Thoracic aorta (tissue), 2 donors: ENCODE measurements around the gene CDC42BPA. TPM values are rescaled to one million over a fixed set of nuclear protein-coding genes. Genes with fewer than 3 reads are reported as not detected.

Experiments
- ATAC-seq: fragments of 150-250 bp; one replicate; pipeline ENCODE4 v1.8.0; 2017; ENCODE audit warnings: low read depth; ENCODE audit not compliant: insufficient number of reproducible peaks, low FRiP score
- DNase-seq: peaks from one replicate; pipeline ENCODE4 v3.0.0-alpha.2; 2020; ENCODE audit warnings: low spot score
- H3K27ac ChIP-seq, 2 donors: fragments of 200-600 bp; sonication (generic); 1 replicate in 1 of 2; 2 replicates in 1 of 2; pipeline ENCODE4 v1.5.1; 2016; ENCODE audit warnings: mild to moderate bottlenecking in 2 of 2, moderate library complexity in 2 of 2
- H3K27me3 ChIP-seq: fragments of 200-600 bp; sonication (generic); replicated peaks from 2 replicates; pipeline ENCODE4 v1.6.0; 2016; ENCODE audit warnings: mild to moderate bottlenecking; ENCODE audit not compliant: insufficient read depth
- H3K36me3 ChIP-seq: fragments of 200-600 bp; sonication (generic); one replicate; pipeline ENCODE4 v1.5.1; 2016
- H3K4me1 ChIP-seq, 2 donors: fragments of 200-600 bp; sonication (generic); 1 replicate in 1 of 2; 2 replicates in 1 of 2; pipeline versions ENCODE4 v1.5.1 to v1.6.0; 2016; ENCODE audit warnings: low read depth in 2 of 2, mild to moderate bottlenecking in 1 of 2; ENCODE audit not compliant: control insufficient read depth in 1 of 2
- H3K4me3 ChIP-seq: fragments of 200-600 bp; sonication (generic); 2 replicates; pipeline ENCODE4 v1.5.1; 2016; ENCODE audit warnings: mild to moderate bottlenecking
- H3K9me3 ChIP-seq: fragments of 200-600 bp; sonication (generic); 2 replicates; pipeline ENCODE4 v1.5.1; 2016
- total RNA-seq, 2 donors: library from RNA; depleted of rRNA; stranded (reverse); fragments of >200 nt; gene quantifications; one replicate each; pipeline versions ENCODE4 v1.1.0 to v1.2.3, GENCODE V29; 2016
- TF ChIP-seq, protein P1 (sequence below): fragments of 200-600 bp; sonication (generic); IDR thresholded peaks from one replicate; pipeline ENCODE4 v1.5.1; 2019; ENCODE audit warnings: antibody characterized with exemption

The CDC42BPA gene
- total RNA-seq, 2 donors from 2014 or later: 62.4 to 89.7 TPM

DNA sequence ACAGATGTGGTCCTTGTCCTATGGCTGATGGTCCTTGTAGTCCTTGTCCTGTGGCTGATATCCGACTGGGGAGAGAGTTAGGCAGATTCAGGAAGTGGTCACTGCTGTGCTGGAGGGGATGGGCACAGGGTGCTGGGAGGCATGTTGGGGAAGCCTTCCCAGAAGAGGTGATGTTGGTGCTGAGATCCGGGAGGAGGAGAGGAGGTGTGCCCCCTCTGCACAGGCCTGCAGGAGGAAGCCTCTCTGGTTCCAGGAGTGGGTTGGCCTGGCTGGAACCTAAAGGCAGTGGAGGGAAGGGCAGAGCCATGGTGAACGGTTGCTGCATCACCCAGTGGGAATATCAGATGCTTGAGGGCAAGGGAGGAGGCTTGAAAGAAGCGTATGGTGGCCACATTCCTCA, 363.5 kb downstream of the CDC42BPA start:
- DNase-seq (no peak), ATAC-seq (no peak)
- TF ChIP-seq, protein P1, sequence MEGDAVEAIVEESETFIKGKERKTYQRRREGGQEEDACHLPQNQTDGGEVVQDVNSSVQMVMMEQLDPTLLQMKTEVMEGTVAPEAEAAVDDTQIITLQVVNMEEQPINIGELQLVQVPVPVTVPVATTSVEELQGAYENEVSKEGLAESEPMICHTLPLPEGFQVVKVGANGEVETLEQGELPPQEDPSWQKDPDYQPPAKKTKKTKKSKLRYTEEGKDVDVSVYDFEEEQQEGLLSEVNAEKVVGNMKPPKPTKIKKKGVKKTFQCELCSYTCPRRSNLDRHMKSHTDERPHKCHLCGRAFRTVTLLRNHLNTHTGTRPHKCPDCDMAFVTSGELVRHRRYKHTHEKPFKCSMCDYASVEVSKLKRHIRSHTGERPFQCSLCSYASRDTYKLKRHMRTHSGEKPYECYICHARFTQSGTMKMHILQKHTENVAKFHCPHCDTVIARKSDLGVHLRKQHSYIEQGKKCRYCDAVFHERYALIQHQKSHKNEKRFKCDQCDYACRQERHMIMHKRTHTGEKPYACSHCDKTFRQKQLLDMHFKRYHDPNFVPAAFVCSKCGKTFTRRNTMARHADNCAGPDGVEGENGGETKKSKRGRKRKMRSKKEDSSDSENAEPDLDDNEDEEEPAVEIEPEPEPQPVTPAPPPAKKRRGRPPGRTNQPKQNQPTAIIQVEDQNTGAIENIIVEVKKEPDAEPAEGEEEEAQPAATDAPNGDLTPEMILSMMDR: no peak
- Histone ChIP-seq H3K4me1 (no peaks in the 10 kb centered on the region), H3K27ac (no peak overlapping the region), H3K36me3 (no peaks in the 10 kb centered on the region), H3K4me3 (no peak overlapping the region), H3K9me3 (no peaks in the 10 kb centered on the region), H3K27me3 (no peaks in the 10 kb centered on the region)

DNA sequence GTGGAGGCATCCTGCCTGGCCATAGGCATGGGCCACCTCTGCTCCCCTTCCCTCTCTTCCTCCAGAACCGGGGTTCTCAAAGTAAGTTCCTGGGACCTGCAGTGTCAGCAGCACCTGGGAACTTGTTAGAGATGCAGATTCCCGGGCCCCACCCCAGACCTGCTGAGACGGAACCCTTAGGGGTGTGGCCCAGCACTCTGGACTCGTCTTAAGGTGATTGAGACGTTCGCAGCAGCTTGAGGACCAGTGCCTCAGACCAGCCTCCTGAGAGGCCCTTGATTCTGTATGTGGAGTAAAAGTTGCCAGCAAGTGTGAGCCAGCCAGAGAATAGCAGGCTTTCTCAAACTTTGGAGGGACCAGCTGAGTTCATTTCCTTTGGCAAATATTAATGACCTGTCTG, 364.0 kb downstream of the CDC42BPA start:
- DNase-seq (no peak), ATAC-seq (no peak)
- TF ChIP-seq, protein P1: no peak
- H3K4me1 ChIP-seq: no peaks in the 10 kb centered on the region
- H3K36me3 ChIP-seq: no peaks in the 10 kb centered on the region
- no peaks in the 10 kb centered on the region for H3K27me3 ChIP-seq
- H3K9me3 ChIP-seq: no peaks in the 10 kb centered on the region
- H3K27ac ChIP-seq: no peak overlapping the region
- no peak overlapping the region for H3K4me3 ChIP-seq

DNA sequence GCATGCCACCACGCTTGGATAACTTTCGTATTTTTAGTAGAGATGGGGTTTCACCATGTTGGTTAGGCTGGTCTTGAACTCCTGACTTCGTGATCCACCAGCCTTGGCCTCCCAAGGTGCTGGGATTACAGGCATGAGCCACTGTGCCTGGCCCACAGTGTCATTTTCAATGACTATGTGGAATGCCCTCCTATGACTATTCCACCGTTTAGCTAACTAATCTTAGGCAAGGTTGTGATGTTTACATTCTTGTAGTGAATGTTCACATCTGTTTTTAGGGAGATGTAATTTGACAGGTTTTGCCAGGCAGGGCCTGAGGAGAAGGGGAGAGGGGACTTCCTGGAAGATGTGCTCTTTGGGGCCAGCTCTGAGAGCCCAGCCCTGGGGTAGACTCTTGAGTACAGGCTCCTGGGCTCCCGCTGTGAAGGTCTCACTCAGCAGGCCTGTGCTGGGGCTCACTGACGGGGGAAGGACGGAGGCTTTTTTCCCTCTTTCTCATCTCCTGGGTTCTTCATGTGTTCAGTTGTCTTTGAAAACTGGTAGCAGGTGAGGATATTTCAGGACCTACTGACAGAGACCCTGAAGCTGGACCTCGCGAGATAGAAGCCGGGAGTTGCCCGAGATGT, 365.0 kb downstream of the CDC42BPA start:
- H3K27ac ChIP-seq: no peak overlapping the region
- no peaks in the 10 kb centered on the region for H3K36me3 ChIP-seq
- TF ChIP-seq, protein P1: no peak
- no peak for DNase-seq
- no peak overlapping the region for H3K4me3 ChIP-seq
- no peak for ATAC-seq
- no peaks in the 10 kb centered on the region for H3K27me3 ChIP-seq
- no peaks in the 10 kb centered on the region for H3K4me1 ChIP-seq
- no peaks in the 10 kb centered on the region for H3K9me3 ChIP-seq

DNA sequence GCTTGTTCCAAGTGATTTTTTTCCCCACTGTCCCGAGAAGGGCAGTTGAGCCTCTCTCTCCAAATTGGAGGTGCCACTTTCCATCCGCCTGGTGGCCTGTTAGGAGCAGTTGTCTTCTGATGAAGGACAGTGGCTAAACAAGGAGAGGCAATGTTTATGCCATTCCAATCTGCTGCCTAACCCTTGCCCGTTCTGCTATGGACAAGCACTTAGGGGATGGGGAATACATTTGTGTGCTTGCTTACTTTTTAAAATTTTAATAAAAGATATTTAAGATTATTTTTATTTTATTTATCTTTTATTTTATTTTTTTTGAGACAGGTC, 366.2 kb downstream of the CDC42BPA start:
- no peak for ATAC-seq
- Histone ChIP-seq H3K4me3 (no peak overlapping the region), H3K36me3 (no peaks in the 10 kb centered on the region), H3K4me1 (no peaks in the 10 kb centered on the region), H3K27me3 (no peaks in the 10 kb centered on the region), H3K9me3 (no peaks in the 10 kb centered on the region), H3K27ac (no peak overlapping the region)
- TF ChIP-seq, protein P1: no peak
- no peak for DNase-seq

- Histone ChIP-seq H3K9me3 (no peaks in the 10 kb centered on the region), H3K36me3 (no peaks in the 10 kb centered on the region), H3K4me3 (no peak overlapping the region), H3K27me3 (no peaks in the 10 kb centered on the region), H3K4me1 (no peaks in the 10 kb centered on the region), H3K27ac (no peak overlapping the region)
- DNase-seq: no peak
- TF ChIP-seq, protein P1: no peak
- ATAC-seq: no peak
These were observed 366.8 kb downstream of the CDC42BPA start for GRCh38 chr1:226951286-226952117.
